SH-SY5Y (cell line): ENCODE results near the gene ASTL.

Source experiments
- GATA2 ChIP-seq: IDR thresholded peaks from 2 replicates; pipeline ENCODE4 v1.6.1; 2011; ENCODE audit warnings: mild to moderate bottlenecking, low read depth, low read length
- GATA3 ChIP-seq: IDR thresholded peaks from 2 replicates; pipeline ENCODE4 v1.6.1; 2011; ENCODE audit warnings: low read depth, mild to moderate bottlenecking, low read length, moderate library complexity

GRCh38 chr2:96117701-96118588, 20.4 kb downstream of the ASTL start:
- TF ChIP-seq GATA3 (no peak), GATA2 (no peak)
